Spleen (tissue), 7 donors: Measurements from ENCODE around the gene FOXC2.

Source experiments
- CTCF ChIP-seq, 11 experiments: fragments of 200-600 bp in 7 of 11; fragments of 450-650 bp in 4 of 11; sonication (generic) in 4 of 11; IDR thresholded peaks in 8 of 11; conservative IDR thresholded peaks in 3 of 11; 1 replicate in 7 of 11; 2 replicates in 4 of 11; pipeline versions ENCODE4 v1.4.0 to v1.8.0; 2016 to 2021; ENCODE audit warnings: antibody characterized with exemption in 11 of 11, inconsistent platforms in 4 of 11, mild to moderate bottlenecking in 1 of 11
- POLR2A ChIP-seq, 3 donors: fragments of 450-650 bp; IDR thresholded peaks; one replicate each; pipeline ENCODE4 v1.5.1; 2017; ENCODE audit warnings: antibody characterized with exemption in 3 of 3, mild to moderate bottlenecking in 1 of 3
- POLR2AphosphoS5 ChIP-seq, 3 donors: sonication (generic); formaldehyde crosslinking; IDR thresholded peaks; one replicate each; pipeline ENCODE4 v1.5.1; 2017; ENCODE audit warnings: antibody characterized with exemption in 3 of 3
- donor health status: DM: no; HTN: no; CAD: no; lungs with moderate emphysema.
- donor health status: DM: no; HTN: no; CAD: no.
- donor health status: DM: no; HTN: no; CAD: no.

GRCh38 chr16:86530251-86531190 lies 36.1 kb upstream of the FOXC2 start:
- TF ChIP-seq POLR2A (IDR thresholded peaks at IDR 0.05) (no peak), CTCF (IDR thresholded peaks at IDR 0.05 in 8 of 11, conservative IDR thresholded peaks at IDR 0.05 in 3 of 11) (no peak), POLR2AphosphoS5 (IDR thresholded peaks at IDR 0.05) (no peak)
